Measurements from ENCODE around the gene OTOA.

- TF ChIP-seq CTCF (IDR thresholded peaks at IDR 0.05) (no peak), POLR2A (IDR thresholded peaks at IDR 0.05) (no peak)
Measured at GRCh38 chr16:21694609-21695008, 30.8 kb downstream of the OTOA start.
